GM18873 (cell line): ENCODE results near the gene FAF2.
"Not testable (repeated sequence)": the region's sequence is repeated elsewhere in the genome, so short reads cannot be mapped to it uniquely, and the experiment has no call there.

Experiments
- ATAC-seq: cut with Tn5 transposase; IDR thresholded peaks from one replicate; pipeline ENCODE4 v1.9.1; 2021; ENCODE audit warnings: mild to moderate bottlenecking, moderate library complexity, moderate number of reproducible peaks; ENCODE audit not compliant: unreplicated experiment, low FRiP score

FAF2 gene

GRCh38 chr5:176416965-176417364 is 31.2 kb upstream of the FAF2 start:
- no peak for ATAC-seq

- no peak for ATAC-seq
Observed at GRCh38 chr5:176418251-176418650, 29.9 kb upstream of the FAF2 start.

- no peak for ATAC-seq
Observed at GRCh38 chr5:176420086-176420485, 28.1 kb upstream of the FAF2 start.

- ATAC-seq, result no peak
Observed at GRCh38 chr5:176420972-176421544, 27.1 kb upstream of the FAF2 start.

GRCh38 chr5:176424181-176424580 is 24.0 kb upstream of the FAF2 start:
- no peak for ATAC-seq

GRCh38 chr5:176425138-176425537 is 23.0 kb upstream of the FAF2 start:
- no peak for ATAC-seq

GRCh38 chr5:176425791-176426190 is 22.4 kb upstream of the FAF2 start:
- no peak for ATAC-seq

- ATAC-seq, result no peak
Observed at GRCh38 chr5:176426876-176427275, 21.3 kb upstream of the FAF2 start.

- no peak for ATAC-seq
Observed at GRCh38 chr5:176427971-176428370, 20.2 kb upstream of the FAF2 start.

- no peak for ATAC-seq
Observed at GRCh38 chr5:176429972-176430371, 18.2 kb upstream of the FAF2 start.

- no peak for ATAC-seq
Observed at GRCh38 chr5:176432707-176433106, 15.5 kb upstream of the FAF2 start.

- no peak for ATAC-seq
Observed at GRCh38 chr5:176436656-176437055, 11.5 kb upstream of the FAF2 start.

GRCh38 chr5:176438959-176439757 is 9.0 kb upstream of the FAF2 start:
- ATAC-seq, result no peak

GRCh38 chr5:176440927-176441706 is 7.1 kb upstream of the FAF2 start:
- no peak for ATAC-seq

GRCh38 chr5:176441921-176442323 is 6.3 kb upstream of the FAF2 start:
- no peak for ATAC-seq

- ATAC-seq, result not testable (repeated sequence)
Observed at GRCh38 chr5:176442911-176443310, 5.3 kb upstream of the FAF2 start.

- no peak for ATAC-seq
Observed at GRCh38 chr5:176444742-176445141, 3.4 kb upstream of the FAF2 start.

- ATAC-seq, result no peak
Observed at GRCh38 chr5:176446028-176446665, 2.0 kb upstream of the FAF2 start.

GRCh38 chr5:176446884-176447590 is 1.1 kb upstream of the FAF2 start:
- ATAC-seq, result no peak

- ATAC-seq, result peak; percentile 16
Observed at GRCh38 chr5:176447591-176447977, 601 bp upstream of the FAF2 start.
